Amniotic epithelial cell (primary cell): ENCODE results near the gene DPP7.
A peak's percentile ranks its signal among the peaks of the same experiment; 100 is the strongest.
"Not testable (repeated sequence)": the region's sequence is repeated elsewhere in the genome, so short reads cannot be mapped to it uniquely, and the experiment has no call there.

Experiments used
- DNase-seq: peaks from one replicate; pipeline ENCODE4 v3.0.0-alpha.2; 2010; ENCODE audit warnings: low read depth

Gene DPP7

GRCh38 chr9:137069508-137070091, 44.9 kb downstream of the DPP7 start:
- no peak for DNase-seq

- DNase-seq, result no peak
These were observed 45.7 kb downstream of the DPP7 start for GRCh38 chr9:137068539-137069507.

GRCh38 chr9:137067860-137068538, 46.5 kb downstream of the DPP7 start:
- DNase-seq, result peak; percentile 68

GRCh38 chr9:137066096-137066861, 48.3 kb downstream of the DPP7 start:
- no peak for DNase-seq

GRCh38 chr9:137065336-137065967, 49.1 kb downstream of the DPP7 start:
- no peak for DNase-seq

- DNase-seq, result no peak
These were observed 49.7 kb downstream of the DPP7 start for GRCh38 chr9:137064880-137065164.

- DNase-seq, result no peak
These were observed 50.3 kb downstream of the DPP7 start for GRCh38 chr9:137064027-137064879.

- DNase-seq, result no peak
These were observed 51.1 kb downstream of the DPP7 start for GRCh38 chr9:137063311-137064026.

- not testable (repeated sequence) for DNase-seq
These were observed 51.7 kb downstream of the DPP7 start for GRCh38 chr9:137062798-137063197.

GRCh38 chr9:137062384-137062783, 52.1 kb downstream of the DPP7 start:
- no peak for DNase-seq
